GM08714 (cell line): Measurements from ENCODE around the gene MED13L.

Source experiments
- H3K4me3 ChIP-seq: fragments of 200-500 bp; sonication (Bioruptor generic); 2 replicates; pipeline ENCODE4 v1.5.1; 2014; ENCODE audit warnings: mild to moderate bottlenecking, low read length, inconsistent platforms
- ZNF274 ChIP-seq: IDR thresholded peaks from 2 replicates; pipeline ENCODE4 v1.6.1; 2012; ENCODE audit warnings: mild to moderate bottlenecking, low read depth, low read length

MED13L gene

DNA sequence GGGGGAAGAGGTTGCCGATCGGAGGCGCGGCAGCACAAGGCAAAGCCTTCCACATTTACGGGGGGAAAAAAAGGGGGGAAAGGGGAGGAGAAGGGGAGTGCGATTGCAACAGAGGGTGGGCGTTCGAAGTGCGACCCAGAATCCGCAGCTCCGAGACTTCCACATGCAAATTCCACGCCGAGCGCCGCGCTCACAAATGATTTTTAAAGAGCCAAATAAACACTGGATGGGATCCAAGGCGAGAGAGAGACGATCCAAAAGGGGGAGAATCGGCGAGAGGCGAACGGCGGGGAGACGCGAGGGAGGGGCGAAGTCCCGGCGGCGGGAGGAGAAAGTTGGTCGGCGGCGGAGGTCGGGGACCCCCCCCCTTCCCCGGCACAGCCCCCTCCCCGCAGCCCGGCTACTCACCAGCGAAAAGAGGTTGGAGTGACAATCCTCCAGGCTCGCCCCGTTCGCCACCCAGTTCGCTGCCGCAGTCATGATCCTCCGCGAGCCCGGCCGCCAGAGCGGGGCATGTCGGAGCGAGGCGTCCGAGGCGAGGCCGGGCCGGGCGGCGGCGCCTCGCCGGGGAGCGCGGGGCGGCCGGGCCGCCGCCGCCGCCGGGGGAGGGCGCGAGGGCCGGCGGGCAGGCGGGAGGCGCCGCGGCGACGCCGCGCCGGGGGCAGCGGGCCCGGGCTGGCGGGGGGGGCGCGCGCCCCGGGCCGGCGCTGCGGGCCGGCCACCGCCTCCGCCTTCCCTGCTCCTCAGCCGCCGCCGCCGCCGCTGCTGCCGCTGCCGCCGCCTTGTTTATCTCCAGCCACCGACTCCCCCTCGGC lies 634 bp downstream of the MED13L start:
- TF ChIP-seq ZNF274: no peak
- H3K4me3 ChIP-seq: peak overlapping the region; percentile 79

DNA sequence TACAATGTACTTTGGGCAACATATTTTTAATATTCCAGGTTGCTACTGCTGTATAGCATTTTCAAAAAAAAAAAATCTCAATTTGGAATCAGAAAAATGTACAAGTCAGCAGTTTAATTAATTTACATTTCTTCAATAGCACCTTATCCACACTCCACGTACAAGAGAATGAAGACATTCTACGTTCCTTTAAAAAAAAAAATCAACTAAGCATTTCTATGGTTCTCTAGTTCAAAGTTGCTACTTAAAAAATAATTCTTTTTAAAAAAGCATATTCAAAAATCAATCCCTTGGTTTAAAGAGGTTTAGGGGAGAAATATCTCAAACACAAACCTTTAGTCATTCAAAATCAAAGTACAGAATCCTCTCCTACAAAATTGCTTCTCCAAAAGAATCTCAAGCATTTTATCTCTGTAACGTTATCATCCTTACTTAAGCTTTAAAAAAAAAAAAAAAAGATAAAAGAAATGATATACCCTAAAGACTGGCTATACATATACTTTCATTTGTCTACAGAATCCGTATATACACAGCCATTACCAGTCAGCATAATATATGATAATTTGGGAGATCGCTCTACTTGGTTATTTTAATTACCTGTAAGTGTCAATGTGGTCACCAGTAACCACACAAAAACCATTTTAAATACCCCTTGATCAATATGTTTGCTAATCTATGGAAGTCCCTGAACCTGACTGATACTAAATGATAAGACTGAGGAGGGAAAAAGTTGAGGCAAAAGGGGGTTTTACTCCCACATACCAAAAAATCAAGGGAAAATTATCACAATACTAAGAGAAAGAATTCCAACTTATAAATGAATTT lies 2.7 kb downstream of the MED13L start:
- TF ChIP-seq ZNF274: no peak
- no peak overlapping the region; the same call in 1 of the 2 replicates for H3K4me3 ChIP-seq

DNA sequence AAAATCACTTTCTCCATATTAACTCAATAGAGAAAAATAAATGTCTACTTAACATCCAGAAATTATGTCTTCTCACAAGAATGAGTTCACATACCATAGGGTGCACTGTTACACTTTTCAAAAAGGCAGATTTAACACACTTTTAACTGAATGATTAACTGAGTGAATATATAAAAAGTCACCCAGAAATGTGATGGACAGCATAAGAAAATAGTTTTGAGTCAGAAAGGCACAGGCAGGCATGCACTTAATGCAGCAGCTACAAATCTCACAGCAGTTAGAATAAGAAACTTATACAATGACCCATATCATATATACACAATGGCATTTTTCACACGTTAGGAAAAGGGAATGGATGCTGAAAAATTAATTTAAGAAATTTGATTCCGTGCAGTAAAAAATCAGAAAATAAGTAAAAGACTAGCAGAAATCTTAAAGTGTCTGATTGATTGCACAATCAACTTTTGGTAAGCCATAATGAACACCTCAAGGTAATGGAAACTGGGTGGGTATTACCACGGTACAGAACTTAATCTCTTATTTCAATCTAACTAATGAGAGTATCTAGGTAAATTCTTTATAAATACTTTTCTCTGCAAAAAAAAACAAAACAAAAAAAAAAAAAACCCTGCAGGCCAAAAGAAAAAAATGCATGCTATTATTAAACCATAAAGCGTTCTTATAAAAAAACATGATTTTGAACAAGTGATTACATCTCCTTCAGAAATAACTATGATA lies 3.5 kb downstream of the MED13L start:
- no peak for TF ChIP-seq ZNF274
- no peak overlapping the region; the same call in 1 of the 2 replicates for H3K4me3 ChIP-seq

DNA sequence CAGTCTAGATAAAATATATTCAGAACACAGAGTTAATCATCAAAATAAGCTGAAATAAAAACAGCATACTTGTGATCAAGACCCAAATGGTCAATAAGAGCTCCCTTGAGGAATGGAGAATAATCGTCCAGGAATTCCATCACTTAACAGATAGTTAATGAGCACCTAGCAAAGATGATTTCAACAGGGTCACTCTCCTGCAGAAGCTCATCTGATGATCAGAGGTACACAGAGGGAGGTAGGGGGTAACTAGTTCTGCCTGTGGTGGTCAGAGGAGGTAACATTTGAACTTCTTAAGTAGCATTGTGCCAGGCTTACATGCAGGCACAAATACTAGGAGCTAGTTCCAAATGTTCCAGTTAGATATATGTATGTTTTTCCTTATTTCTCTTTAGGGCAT lies 9.5 kb downstream of the MED13L start:
- H3K4me3 ChIP-seq: no peak overlapping the region
- no peak for TF ChIP-seq ZNF274

DNA sequence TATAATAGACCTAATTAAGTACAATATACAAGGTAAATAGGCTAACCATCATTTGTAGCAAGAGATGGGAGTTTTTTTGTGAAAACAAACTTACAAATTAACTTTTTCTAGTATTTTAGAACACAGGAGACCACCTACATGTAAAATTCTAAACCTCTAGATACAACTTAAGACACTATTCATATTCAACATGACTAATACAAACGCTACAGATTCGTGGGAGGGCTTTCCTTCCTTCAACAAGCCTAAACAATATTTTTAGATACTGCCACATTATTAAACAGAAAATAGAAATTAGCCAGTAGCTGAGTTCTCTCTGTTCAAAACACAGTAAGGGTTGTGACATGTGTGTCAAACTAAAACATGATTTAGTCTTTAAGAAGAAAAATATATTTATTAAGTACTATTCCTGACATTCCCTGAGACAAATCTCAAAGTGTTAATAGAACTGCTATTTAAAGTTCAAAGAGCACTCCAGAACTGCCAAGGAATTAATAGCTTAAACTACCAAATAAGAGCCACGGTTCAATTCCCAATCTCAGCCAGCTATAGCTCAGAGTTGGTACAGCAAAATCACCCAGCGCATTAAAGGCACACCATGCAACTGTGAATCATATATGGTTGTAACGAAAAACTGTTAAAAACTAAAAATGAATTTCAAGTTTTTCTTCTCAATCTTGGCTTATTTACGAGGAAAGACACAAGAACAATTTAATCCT lies 10.7 kb downstream of the MED13L start:
- TF ChIP-seq ZNF274: no peak
- no peak overlapping the region for H3K4me3 ChIP-seq

DNA sequence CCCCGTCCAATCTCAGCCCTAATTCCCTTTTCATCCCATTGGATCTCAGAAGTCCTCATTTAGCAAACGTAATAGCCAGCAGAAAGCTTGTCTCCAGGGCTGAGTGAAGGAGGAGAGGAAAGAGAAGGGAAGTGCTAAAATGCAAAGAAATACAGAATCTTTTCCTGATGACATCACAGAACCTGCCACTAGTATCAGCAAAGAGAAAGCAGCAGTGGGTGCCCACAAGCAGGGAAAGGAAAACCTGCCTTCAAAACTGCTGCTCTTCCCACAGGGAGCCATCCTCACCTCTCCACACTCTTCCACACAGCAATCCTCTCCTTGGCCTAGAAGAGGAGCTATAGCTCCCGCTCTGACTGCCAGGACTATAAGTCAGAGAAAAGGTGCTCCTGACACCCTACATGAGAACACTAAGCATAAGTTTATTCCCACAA lies 11.3 kb downstream of the MED13L start:
- H3K4me3 ChIP-seq: no peak overlapping the region
- no peak for TF ChIP-seq ZNF274

DNA sequence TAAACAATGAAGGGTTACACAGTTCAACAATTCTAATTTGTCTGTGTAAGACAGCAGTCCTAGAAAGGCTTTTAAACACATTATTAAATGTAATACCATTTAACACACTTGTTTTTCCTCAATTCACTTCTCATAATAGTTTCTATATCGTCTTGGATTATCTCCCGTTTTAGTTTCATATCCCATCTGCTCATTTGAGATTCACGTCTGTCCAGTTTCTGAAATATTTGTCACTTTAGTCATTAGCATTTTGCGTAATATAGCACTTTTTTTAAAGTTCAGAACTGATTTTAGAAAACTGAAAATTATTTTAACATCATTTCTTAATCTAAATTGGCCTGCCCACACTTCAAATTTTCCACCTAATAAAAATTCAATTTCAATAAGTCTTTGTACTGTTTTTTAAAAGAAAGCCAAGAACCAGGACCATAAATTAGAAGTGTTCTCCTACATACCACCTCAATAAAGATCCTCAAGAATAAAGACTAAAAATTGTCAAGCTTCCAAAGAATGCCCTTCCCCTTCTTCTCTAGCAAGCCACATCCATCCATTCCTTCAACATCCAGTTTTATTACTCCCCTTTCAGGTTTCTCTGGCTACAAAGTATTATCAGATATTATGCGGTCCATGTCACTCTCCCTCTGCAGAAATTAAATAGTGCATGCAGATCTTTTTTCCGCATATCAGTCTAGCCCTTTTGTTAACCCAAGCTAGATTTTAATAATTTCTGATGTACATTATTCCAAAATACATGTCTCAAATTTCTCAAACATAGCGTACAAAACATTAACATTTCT lies 11.9 kb downstream of the MED13L start:
- TF ChIP-seq ZNF274: no peak
- no peak overlapping the region for H3K4me3 ChIP-seq

DNA sequence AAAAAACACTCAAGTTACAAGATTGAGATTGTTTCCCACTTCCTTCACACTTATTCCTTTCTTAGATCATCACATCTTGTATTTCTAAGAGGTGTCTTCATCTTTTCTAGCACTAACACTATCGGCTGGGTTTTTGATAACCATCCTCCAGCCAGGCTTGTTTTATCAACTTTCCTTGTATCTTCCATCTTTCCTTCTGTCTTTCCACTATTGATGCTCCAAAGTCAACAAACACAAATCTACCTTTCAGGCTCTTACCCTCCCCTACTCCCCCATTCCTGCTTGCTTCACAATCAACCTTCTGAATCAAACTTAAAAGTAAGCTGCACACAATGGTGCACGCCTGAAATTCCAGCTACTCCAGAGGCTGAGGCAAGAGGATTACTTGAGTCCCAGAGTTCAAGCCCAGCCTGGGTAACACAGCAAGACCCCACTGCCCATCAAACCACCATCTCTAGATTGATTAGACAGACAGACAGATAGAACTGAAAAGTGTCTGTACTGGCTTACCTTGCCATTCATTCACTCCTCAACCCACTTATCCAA lies 12.9 kb downstream of the MED13L start:
- TF ChIP-seq ZNF274: no peak
- H3K4me3 ChIP-seq: no peak overlapping the region

DNA sequence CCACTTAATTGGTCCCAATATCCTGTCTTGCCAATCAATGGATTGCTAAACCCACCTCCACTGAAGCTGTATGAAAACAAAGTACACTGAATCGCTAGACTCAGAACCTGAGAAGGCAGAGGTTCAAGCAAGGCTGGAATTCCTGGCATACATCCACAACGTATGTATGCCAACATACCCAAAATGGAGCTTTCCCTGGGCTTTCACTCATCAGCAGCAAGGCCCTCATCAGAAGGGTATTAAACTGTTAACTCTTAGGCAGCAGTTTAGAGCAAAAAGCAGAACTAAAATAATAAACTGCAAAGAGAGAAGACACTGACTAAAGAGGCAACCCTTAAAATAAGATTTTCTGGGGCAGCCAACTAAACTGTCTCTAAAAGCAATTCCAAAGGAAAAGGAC lies 13.6 kb downstream of the MED13L start:
- no peak overlapping the region for H3K4me3 ChIP-seq
- no peak for TF ChIP-seq ZNF274

DNA sequence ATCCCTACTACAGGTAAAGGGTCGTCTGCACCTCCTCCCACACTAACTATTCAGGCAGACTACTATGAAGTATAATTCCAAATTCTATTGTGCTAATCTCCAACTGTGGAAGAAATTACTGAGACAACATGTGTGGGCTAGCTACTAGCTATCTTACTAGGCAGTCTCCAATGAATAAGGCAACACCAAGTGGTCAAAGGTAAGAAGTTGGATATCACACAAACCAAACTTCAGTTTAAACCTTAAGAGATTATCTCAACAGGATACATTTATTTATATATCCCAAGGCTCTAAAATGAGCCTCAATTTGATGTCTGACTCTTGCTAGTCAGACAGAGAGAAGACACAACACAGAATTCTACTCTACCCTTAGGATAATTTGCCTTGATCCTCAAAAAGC lies 14.1 kb downstream of the MED13L start:
- no peak for TF ChIP-seq ZNF274
- no peak overlapping the region for H3K4me3 ChIP-seq

DNA sequence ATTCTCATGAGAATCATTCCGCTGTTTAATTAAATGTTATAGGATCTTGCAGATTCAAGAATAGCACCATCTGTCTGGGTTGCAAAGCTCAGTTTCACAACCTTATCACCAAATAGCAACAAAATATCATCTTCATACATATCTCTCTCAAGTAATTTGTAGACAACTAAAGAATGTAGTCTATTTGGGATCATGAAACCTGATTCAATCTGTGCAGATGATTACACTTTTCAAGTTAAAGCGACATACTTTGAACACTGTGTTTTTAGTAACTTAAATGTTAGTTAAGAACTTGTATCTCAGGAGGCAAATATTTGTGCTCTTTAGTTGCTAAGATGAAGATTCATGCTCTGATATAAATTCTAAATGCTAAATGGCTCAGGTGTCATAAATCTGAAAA lies 14.8 kb downstream of the MED13L start:
- H3K4me3 ChIP-seq: no peak overlapping the region
- no peak for TF ChIP-seq ZNF274

DNA sequence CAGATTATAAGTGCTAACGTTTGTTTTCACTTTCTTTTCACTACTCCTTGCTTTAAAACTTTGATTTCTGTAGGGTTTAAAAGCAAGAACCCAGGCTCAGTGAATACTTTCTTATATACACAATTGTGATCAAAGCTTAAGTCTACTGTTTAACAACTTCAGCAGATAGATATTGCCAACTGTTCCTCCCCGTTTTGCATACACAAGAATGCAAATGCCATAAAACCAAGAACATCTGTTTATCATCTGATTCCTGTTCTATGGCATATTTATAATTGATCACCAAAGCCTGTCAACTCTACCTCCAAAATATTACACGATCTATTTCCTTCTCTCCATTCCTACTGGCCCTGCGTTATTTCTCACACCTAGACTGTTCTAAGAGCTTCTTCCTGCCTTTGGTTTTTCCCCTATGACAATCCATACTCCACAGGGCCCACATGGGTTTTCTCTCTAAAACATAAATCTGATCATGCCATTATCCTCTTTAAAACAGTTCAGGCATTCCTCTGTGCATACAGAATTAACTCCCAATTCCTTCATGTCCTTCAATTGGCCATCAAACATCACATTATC lies 15.9 kb downstream of the MED13L start:
- no peak for TF ChIP-seq ZNF274
- no peak overlapping the region for H3K4me3 ChIP-seq
